IPS DF 4.7 (cell line): Measurements from ENCODE around the gene CD276.
"Not testable (repeated sequence)": the region's sequence is repeated elsewhere in the genome, so short reads cannot be mapped to it uniquely, and the experiment has no call there.

Experiments
- DNase-seq: peaks from one replicate; pipeline ENCODE4 v3.0.0-alpha.2; 2013; ENCODE audit warnings: low spot score; ENCODE audit errors: extremely low read depth

CD276 gene

DNA sequence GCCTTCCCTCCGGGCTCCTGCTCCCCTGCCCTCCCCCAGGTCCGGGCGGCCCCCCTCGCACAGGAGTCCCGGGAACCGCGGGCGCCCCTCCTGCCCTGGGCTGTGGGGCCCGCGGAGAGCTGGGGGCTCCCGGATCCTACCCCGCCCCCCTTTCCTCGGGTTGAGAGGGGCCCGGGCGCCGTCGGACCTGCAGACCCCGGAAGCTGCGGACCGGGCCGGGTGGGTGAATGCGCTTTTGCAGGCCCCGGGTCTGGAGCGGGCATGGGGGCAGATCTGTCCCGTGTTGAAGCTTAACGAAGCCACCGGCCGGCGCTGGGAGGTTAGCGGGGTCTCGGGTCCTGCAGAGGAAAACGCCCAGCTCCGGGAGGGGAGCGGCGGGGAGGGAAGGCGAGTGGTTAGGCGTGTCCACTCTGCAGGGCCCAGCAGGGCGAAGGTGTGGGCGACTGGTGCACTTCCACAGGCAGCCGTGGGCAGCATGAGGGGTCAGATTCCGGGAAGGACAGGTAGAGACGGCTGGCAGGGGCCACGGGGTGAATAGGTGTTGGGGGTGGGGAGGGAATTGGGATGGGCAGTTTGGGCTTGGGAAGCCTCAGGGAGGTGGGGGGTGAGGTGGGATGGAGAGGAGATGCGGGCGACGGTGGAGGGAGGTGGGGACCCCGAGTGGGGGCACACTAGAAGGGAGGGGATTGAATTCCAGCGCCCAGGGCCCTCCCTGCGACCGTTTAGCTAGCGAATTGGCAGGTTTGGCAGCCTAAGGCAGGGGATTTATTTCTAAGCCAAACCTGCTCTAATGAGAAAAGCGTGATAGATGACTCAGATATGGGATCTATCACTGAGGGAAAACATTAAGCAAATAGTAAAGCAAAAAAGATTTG lies 635 bp downstream of the CD276 start:
- no peak for DNase-seq

DNA sequence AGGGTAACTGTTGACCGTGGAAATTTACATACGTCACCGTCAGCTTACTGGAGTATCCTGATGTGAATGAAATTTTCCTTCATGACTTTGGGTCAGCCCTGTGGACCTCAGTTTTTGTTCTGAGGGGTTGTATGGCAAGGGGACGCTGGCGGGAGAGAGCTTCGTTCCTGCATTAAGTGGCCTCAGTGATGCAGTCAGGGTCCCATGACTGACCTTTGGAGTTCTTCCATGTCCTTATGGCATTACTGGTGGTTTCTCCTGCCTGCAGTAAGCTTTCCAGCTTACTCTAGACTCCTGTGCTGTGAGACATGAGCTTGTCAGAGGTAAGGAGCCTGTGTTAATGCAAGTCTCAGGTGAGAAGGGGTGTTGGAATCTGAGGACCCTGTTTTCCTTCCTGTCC lies 1.8 kb downstream of the CD276 start:
- DNase-seq = no peak

DNA sequence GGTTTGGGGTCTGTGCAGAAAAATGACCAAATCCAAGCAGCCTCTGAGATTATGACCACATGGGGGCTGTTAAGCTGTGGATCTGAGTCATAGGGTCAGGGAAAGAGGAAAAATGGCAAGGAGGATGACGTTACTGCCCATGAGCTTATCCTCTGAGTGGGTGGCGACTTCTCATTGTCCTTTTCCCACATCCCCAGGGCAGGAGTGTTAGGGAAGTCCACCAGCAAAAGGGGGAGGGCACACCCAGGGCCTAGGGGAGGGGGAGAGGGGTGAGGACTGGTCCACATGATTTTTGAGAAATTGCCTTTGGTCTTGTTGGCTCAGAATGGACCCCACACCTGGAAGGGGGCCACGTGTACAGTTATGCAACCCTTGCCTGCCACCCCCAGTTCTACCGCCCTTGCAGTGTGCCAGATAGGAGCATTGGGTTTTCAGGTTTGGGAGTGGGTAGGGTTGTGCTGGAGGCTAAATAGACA lies 2.6 kb downstream of the CD276 start:
- no peak for DNase-seq

DNA sequence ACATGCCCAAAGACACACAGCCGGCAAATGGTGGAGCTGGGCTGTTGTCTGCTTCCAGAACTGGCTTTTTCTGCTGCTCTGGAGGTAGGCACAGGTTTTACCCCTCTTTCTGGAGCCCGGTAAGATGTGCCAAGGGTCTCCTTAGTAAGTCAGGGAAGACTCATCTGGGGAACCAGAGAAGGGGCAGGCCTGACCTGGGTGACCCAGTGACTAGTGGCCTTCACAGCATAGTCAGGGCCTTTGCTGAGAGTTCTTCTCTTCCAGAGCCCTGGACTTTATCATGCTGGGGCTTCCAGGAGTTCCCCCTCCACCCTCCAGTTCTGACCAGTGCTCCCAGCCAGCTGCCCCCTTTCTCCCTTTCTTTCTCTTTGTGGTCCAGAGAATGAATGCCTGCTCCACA lies 3.2 kb downstream of the CD276 start:
- no peak for DNase-seq

DNA sequence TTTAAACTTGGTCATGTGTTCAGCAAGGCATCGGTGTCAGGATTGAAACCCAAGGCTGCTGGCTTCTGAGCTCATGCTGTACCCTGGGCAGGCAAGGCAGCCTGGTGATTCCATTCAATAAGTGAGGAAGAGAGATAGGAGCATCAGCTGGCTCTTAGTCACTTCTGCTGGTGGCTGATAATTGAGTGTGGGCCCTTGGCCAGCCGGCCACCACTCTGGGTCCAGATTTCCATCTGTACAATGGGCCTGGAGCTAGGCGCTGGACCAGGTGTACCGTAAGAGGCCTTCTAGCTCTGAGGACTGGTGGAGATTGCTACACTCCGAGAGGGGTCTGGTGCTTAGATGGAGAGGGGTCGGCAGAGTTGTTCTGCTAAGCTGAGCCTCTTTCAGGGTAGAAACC lies 4.3 kb downstream of the CD276 start:
- no peak for DNase-seq

DNA sequence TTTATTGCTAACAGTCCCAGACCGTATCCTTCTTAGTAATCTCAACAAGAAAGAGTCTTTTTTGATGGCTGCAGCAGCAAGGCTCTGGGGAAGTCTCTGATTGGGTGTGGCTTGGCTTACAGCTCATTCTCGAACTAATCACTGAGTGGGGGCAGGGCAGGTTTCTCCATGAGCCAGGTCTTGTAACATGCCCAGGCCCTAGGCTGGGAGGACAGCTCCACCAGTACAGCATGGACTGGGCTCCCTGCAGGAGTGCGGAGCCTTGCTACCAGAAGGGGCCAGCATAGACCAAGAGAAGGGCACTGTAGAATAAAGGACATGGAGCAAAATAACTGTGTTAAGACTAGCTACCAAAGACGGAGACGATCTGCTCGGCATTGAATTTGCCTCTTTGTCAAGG lies 7.2 kb downstream of the CD276 start:
- DNase-seq = no peak

DNA sequence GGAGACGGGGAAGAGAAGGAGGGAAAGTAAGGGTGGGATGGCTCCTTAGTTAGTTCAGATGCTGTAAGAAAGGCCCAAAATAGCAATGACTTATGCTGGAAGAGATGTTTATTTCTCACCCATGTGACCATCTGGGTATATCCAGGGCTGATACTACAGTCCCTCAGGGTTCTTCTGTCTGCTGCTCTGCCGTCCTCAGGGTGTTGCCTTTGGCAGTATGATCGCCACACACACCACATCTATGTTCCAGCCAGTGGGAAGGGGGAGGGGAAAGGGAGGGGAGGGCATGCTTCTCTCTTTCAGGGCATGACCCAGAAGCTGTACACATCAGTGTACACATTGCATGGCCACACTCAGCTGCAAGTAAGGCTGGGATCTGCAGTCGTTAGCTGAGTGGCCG lies 10.2 kb downstream of the CD276 start:
- no peak for DNase-seq

DNA sequence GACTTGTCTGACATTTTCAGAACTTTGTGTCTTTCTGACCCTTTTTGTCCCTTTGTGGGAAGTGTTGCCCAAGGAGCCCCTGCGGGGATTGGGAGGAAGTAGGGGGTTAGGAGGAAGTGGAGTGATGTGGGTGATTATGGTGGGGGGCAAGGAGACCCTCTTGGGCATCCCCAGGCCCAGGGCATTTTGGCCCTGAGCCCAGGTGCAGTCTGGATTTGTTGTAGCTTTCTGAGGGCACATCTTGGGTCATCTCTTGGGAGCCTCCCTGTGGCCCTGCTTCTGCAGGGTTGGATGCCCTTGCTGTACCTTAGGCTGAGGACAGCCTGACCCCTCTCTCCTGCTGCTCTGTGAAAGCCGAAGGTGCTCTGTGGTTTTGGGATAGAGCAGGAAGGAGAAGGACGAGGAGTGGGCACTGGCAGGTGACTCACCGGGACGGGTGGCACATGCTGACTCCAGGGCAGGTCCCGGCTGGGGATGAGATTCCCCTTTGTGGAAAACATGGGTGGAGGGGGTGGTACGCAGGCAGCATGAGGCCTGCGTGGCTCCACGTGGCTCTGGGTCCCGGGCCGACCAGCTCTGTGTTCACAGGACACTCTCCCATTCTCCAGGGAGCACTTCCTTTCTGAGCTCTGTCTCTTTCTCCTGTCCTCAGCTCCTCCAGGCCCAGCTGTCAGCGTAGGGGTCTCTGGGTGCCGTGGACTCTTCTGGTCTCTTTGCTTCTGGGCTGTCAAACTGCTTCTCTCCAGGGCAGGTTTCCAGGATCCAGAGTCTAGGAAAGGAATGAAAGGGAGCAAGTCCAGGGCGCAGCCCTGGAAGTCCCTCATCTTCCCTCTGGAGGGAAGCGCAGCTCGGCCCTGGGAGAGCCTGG lies 11.8 kb downstream of the CD276 start:
- no peak for DNase-seq

DNA sequence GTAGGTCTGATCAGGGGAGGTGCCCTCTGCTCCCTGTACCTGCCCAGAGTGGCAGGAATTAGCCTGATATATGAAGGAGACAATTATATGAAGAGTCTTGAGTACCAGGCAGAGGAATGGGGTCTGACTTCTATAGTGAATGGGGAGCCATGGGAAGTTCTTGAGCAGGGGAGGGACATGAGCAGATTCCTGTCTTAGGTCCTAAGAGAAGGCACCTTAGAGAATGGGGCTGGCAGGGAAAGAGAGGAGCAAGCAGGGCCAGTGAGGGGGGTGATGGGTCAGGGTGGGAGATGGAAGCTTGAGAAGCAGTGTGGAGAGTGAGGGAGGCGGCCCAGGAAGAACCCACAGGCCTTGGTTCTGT lies 12.4 kb downstream of the CD276 start:
- no peak for DNase-seq

DNA sequence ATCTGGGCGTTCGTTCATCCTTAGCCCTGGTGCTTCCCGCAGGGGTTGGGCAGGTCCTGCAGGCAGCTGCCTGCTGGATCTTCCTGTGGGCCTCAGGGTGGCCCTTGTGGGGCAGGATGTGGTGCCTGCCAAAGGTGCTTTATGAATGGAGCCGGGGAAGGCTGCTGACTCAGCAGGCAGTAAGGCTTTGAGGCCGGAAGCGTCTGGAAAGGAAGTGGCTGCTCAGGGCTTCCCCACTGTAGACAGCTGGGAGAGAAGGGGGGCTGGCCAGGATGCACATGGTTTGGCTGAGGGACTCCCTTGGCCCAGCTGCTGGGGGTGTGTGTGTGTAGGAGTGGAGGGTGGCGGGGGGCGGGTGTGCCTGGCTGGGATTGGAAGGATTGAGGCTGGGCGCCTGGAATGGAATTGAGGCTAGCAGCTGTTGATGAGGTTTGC lies 12.9 kb downstream of the CD276 start:
- DNase-seq = no peak

DNA sequence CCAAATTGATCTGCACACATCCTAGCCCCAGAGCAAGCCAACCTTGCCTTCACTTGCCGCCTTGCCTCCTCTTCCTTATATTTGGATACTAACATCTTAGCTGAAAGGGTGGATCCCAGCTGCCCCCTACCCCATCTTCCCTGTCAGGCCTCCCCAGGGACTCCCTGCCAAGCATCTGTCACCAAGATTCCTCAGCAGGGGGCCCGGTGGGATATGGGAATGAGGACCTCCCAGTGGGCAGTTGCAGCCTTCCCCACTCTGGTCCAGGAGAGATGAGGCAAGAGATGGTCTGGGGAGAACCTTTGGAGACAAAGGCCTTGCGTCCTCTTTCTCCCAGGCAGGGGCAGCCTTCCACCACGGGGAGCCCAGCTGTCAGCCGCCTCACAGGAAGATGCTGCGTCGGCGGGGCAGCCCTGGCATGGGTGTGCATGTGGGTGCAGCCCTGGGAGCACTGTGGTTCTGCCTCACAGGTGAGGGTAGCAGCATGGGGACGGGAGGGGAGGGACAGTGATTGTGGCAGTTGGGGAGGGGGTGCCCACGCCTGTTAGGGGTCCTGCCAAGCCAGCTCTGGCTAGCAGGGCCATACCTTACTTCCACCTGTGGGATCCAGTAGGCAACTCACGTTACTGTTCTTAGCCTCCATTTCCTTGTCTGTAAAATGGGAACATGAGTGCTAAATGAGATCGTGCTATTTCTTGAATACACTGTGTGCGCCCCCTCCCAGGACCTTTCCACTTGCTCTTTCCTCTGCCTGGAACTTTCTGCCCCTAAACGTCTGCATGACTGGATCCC lies 15.3 kb downstream of the CD276 start:
- DNase-seq = no peak

DNA sequence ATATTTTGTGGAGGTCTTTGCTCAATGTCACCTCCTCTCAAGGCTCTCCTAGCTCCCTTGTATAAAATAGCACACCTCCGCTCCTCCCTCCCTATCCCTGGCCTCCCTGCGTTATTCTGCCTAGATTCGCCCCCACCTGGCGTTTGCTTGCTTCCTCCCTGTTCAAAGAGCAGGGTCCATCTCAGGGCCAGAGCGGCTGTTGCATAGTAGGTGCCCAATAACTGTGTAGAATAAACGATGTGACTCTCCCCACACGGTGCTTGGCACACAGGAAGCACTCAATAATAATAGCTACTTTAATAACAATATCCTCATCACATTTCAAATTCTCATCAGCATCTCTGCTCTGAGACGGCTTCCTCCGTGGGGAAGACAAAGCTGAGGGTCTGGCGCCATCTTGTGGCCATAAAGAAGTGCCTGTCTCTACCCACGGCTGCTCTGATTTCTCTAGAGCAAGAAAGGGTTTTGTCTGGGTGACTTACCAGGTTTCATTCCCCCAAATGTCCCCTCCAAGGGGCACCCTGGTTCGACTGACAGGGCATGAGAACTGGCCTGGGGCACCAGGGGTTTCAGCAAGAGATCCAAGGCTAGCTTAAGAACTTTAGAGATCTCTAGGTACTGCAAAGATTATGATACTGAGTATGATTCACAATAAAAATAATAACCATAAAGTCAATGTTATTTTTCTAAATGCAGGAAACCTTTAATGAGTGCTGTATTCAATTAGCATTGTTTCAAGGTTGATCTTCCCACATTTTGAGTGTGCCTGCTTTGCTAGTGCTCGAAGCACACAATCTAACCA lies 16.1 kb downstream of the CD276 start:
- no peak for DNase-seq

DNA sequence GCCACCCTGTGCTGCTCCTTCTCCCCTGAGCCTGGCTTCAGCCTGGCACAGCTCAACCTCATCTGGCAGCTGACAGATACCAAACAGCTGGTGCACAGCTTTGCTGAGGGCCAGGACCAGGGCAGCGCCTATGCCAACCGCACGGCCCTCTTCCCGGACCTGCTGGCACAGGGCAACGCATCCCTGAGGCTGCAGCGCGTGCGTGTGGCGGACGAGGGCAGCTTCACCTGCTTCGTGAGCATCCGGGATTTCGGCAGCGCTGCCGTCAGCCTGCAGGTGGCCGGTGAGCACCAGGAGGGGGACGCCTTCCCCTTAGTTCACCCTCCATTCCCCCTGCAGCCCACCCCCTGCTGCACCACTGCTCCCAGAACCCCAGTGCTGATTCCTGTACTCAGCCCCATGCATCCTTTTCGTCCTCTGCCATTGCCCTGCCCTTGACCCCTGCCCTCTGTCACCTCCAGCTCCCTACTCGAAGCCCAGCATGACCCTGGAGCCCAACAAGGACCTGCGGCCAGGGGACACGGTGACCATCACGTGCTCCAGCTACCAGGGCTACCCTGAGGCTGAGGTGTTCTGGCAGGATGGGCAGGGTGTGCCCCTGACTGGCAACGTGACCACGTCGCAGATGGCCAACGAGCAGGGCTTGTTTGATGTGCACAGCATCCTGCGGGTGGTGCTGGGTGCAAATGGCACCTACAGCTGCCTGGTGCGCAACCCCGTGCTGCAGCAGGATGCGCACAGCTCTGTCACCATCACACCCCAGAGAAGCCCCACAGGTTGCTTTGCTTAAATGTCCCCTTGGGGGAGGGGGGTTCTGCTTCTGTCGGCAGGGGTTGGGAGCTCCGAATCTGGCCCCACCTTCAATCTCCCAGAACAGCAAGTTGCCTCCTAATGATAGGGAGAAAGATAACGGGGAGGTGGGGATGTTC lies 18.4 kb downstream of the CD276 start:
- DNase-seq = not testable (repeated sequence)

DNA sequence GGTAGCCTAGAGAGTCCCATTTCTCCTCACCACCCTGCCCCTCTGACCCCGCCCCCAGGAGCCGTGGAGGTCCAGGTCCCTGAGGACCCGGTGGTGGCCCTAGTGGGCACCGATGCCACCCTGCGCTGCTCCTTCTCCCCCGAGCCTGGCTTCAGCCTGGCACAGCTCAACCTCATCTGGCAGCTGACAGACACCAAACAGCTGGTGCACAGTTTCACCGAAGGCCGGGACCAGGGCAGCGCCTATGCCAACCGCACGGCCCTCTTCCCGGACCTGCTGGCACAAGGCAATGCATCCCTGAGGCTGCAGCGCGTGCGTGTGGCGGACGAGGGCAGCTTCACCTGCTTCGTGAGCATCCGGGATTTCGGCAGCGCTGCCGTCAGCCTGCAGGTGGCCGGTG lies 19.4 kb downstream of the CD276 start:
- not testable (repeated sequence) for DNase-seq

DNA sequence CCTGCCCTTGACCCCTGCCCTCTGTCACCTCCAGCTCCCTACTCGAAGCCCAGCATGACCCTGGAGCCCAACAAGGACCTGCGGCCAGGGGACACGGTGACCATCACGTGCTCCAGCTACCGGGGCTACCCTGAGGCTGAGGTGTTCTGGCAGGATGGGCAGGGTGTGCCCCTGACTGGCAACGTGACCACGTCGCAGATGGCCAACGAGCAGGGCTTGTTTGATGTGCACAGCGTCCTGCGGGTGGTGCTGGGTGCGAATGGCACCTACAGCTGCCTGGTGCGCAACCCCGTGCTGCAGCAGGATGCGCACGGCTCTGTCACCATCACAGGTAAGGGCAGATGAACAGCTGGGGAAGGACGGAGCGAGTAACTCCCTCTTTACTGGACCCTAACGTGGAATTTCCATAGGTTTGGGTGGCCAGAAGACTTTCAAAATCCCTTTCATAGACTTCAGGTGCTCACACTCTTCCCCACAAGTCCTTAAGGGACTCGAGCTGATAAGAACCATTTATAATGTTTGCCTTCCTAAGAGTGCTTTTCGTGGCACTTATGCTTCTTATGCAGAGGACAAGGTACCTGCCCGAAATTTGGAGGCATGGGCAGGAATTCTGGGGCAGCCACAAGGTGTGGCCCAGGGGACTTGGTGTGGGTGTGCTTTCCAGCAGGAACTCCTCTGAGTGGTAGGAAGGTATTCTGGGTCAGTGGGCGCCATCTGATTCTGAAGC lies 20.1 kb downstream of the CD276 start:
- DNase-seq = not testable (repeated sequence)

DNA sequence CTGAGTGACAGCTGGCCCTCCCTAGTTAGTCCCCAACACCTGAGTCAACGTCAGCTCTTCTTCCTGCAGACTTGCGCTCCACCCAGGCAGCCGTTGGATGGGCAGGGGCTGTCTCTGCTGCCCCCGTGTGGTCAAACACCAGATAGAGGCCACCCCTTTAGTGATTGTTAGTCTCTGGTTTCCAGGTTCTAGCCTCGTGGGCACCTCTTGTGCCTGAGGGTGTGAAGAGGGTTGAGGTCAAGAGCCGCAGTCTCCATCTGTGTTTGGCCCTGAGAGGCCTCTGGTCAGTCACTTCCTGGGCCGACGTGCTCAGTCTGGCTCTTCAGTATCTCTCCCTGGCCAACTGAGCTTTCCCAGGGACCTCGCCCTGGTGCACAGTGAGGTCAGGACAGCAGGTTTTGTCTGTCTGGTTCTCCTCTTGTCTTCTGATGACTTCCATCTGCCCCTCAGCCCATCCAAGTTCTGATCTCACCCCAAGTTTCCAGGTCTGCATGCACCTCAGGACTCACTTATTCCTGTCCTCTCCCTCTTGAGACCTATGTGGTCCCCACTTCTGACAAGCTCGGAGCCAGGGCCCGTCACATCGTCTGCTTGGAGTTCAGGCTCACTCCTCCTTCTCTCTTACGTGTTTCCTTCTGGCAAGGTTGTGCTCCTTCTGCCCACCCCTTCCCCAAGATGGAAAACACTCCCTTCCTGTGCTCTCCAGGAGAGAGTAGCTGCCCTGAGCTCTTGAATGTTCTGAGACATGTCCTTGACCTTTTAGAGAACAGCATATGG lies 20.9 kb downstream of the CD276 start:
- DNase-seq = no peak

DNA sequence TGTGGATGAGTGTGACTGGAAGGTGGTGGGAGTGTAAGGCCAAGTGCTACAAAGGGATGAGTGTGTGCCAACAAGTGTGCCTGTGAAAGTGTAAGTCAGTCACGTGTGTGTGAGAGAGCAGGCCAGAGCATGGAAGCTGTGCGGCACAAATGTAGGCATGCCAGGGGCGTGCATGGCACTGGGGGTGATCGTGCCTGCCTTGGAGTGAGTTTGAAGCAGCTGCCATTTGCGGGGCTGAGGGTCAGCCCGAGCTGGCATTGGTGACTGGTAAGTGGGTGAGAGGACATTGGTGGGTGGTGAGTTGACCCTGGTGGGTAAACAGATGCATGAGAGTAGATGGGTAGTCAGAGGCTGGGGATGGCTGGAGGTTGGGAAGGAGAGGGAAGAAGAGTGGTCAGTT lies 24.5 kb downstream of the CD276 start:
- DNase-seq = no peak

DNA sequence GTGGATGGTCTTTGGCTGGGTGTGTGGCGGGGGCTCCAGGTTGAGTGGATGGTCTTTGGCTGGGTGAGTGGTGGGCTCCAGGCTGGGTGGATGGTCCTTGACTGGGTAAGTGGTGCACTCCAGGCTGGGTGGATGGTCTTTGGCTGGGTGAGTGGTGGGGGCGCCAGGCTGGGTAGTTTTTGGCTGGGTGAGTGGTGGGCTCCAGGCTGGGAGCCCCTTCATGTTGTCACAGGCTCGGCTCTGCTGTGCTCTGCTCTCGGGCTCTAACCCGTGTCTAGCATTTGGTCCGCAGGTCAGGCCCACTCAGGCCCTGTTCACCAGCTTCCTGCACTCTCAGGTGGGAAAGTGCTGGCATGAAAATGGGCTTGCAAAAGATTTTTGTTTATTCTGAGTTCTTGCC lies 25.1 kb downstream of the CD276 start:
- DNase-seq = no peak
